Effector memory CD4-positive, alpha-beta T cell (primary cell): ENCODE results near the gene BIN1.

ENCODE experiments used
- DNase-seq, 3 donors: peaks; one replicate each; pipeline ENCODE4 v3.0.0-alpha.2; 2020
- H3K27ac ChIP-seq: 2 replicates; pipeline ENCODE4 v1.7.0; 2013; ENCODE audit warnings: mild to moderate bottlenecking, low read length, moderate library complexity; ENCODE audit not compliant: insufficient read depth, poor library complexity, severe bottlenecking
- H3K27me3 ChIP-seq: replicated peaks from 2 replicates; pipeline ENCODE4 v1.7.0; 2013; ENCODE audit warnings: mild to moderate bottlenecking, low read length; ENCODE audit not compliant: insufficient read depth, control insufficient read depth, poor library complexity, severe bottlenecking
- H3K36me3 ChIP-seq: 2 replicates; pipeline ENCODE4 v1.7.0; 2013; ENCODE audit warnings: mild to moderate bottlenecking, low read length, moderate library complexity; ENCODE audit not compliant: control insufficient read depth, insufficient read depth
- H3K4me1 ChIP-seq: 2 replicates; pipeline ENCODE4 v1.7.0; 2013; ENCODE audit warnings: low read length, mild to moderate bottlenecking; ENCODE audit not compliant: control insufficient read depth, insufficient read depth, poor library complexity, severe bottlenecking
- H3K4me3 ChIP-seq: 2 replicates; pipeline ENCODE4 v1.7.0; 2013; ENCODE audit warnings: low read length, low read depth, mild to moderate bottlenecking; ENCODE audit not compliant: insufficient read depth, poor library complexity, severe bottlenecking
- H3K9me3 ChIP-seq: 2 replicates; pipeline ENCODE4 v1.7.0; 2013; ENCODE audit warnings: mild to moderate bottlenecking, low read length, moderate library complexity; ENCODE audit not compliant: control insufficient read depth

Gene BIN1

GRCh38 chr2:127061375-127062273, 45.3 kb downstream of the BIN1 start:
- Histone ChIP-seq H3K4me3 (no peak overlapping the region), H3K27ac (no peak overlapping the region), H3K9me3 (no peaks in the 10 kb centered on the region), H3K27me3 (no peaks in the 10 kb centered on the region), H3K36me3 (peaks cover 71% of the 10 kb centered on the region), H3K4me1 (no peaks in the 10 kb centered on the region)
- DNase-seq: no peak

DNA sequence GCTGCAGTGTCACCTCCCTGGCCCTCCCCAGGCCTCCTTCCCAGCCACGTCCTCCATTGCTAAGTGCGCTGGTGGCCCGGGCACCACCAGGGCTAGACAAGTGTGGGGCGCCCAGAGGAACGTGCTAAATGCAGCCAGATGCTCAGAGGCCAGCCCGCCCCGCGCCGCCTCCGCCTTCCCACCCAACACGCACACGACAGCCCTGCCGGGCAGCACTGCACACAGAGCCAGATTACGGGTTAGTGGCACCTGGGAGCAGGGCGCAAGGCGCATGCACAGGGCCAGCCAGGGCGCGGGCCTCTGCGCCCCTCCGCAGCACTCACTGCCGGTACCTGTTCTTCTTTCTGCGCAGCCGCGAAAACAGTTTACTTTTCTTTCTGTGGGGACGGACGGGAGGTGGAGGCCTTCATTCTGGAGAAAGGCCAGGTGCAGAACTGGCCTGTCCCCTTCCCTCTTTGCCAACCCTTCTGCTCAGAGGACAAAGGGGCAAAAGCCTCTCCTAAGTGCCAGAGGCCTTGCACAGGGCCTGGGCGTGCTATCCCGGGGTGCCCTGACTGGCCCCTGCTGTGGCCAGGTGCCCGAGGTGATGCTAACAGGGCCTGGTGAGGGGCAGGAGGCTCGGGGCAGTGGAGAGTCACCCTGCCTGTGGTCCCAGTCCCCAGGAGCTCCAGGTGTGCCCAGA, 46.5 kb downstream of the BIN1 start:
- H3K36me3 ChIP-seq: peaks cover 80% of the 10 kb centered on the region

GRCh38 chr2:127059559-127059958, 47.4 kb downstream of the BIN1 start:
- Histone ChIP-seq H3K4me1 (no peaks in the 10 kb centered on the region), H3K27me3 (no peaks in the 10 kb centered on the region), H3K27ac (no peak overlapping the region), H3K36me3 (peaks cover 83% of the 10 kb centered on the region), H3K4me3 (no peak overlapping the region), H3K9me3 (no peaks in the 10 kb centered on the region)
- DNase-seq: no peak

More for the DNA sequence above, 46.5 kb downstream of the BIN1 start:
- no peaks in the 10 kb centered on the region for H3K27me3 ChIP-seq
- no peak for DNase-seq
- H3K4me1 ChIP-seq: no peaks in the 10 kb centered on the region
- no peak overlapping the region for H3K4me3 ChIP-seq
- H3K27ac ChIP-seq: no peak overlapping the region
- H3K9me3 ChIP-seq: no peaks in the 10 kb centered on the region

DNA sequence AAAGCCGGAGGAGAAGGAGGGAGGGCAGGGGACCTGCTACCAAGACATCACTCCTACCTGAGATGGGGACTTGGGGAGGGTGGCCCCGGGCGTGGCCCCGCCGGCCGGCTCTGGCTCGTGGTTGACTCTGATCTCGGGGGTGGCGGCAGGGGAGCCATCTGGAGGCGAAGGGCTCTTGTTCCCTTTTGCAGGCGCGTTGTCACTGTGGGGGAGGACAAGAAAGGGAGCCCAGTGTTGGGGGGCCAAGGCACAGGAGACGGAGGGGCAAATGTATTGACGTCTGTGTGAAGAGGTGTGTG, 48.1 kb downstream of the BIN1 start:
- no peak for DNase-seq
- H3K9me3 ChIP-seq: no peaks in the 10 kb centered on the region
- H3K4me1 ChIP-seq: no peaks in the 10 kb centered on the region
- H3K27me3 ChIP-seq: no peaks in the 10 kb centered on the region
- peaks cover 82% of the 10 kb centered on the region for H3K36me3 ChIP-seq
- H3K4me3 ChIP-seq: no peak overlapping the region
- H3K27ac ChIP-seq: peak overlapping the region; percentile 4

GRCh38 chr2:127058246-127058953, 48.6 kb downstream of the BIN1 start:
- Histone ChIP-seq H3K9me3 (no peaks in the 10 kb centered on the region), H3K36me3 (peaks cover 83% of the 10 kb centered on the region)
- DNase-seq: no peak

DNA sequence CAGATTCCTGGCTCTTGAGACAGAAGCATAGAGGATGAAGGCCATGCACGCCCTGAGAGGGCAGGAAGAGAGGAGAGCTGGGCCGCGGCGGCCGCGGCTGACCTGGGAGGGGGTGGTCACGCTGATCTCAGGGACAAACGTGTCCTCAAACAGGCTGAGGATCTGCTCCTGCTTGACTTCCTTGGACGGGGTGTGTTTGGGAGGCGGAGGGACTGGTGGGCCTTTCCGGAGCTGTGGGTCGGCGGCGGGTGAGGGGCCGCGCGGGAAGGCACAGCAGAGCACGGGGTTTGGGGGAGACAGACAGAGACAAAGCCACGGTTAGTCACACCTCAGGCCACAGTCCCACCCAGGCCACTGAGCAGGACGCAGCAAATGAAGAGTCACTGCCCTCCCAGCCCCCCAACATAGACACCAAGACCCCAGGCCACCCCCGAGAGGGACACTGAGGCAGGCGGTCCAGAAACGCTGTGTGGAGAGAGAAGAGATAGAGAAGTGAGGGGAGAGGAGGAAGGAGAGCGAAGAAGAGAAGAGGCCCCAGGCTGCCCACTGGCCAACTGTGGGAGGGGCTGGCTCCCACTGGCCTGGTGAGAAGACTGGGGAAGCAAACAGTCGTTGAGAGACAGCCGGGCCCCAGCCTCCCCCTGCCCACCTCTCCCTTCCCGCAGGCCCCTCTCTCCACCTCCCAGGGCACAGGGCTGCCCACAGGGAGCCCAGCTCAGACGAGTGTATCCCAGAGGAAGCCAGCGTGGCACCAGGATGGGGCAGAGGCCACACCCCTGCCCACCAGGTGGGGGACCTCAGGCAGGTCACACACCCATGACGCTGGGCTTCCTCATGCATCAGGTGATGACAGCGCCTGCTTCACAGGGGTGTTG, 49.3 kb downstream of the BIN1 start:
- H3K27me3 ChIP-seq: no peaks in the 10 kb centered on the region
- no peaks in the 10 kb centered on the region for H3K4me1 ChIP-seq
- no peak overlapping the region for H3K4me3 ChIP-seq
- no peak for DNase-seq
- peaks cover 75% of the 10 kb centered on the region for H3K36me3 ChIP-seq
- no peaks in the 10 kb centered on the region for H3K9me3 ChIP-seq
- no peak overlapping the region for H3K27ac ChIP-seq

More at GRCh38 chr2:127058246-127058953, 48.6 kb downstream of the BIN1 start:
- H3K27me3 ChIP-seq: no peaks in the 10 kb centered on the region
- no peaks in the 10 kb centered on the region for H3K4me1 ChIP-seq
- H3K27ac ChIP-seq: peak overlapping the region; percentile 4
- H3K4me3 ChIP-seq: no peak overlapping the region

DNA sequence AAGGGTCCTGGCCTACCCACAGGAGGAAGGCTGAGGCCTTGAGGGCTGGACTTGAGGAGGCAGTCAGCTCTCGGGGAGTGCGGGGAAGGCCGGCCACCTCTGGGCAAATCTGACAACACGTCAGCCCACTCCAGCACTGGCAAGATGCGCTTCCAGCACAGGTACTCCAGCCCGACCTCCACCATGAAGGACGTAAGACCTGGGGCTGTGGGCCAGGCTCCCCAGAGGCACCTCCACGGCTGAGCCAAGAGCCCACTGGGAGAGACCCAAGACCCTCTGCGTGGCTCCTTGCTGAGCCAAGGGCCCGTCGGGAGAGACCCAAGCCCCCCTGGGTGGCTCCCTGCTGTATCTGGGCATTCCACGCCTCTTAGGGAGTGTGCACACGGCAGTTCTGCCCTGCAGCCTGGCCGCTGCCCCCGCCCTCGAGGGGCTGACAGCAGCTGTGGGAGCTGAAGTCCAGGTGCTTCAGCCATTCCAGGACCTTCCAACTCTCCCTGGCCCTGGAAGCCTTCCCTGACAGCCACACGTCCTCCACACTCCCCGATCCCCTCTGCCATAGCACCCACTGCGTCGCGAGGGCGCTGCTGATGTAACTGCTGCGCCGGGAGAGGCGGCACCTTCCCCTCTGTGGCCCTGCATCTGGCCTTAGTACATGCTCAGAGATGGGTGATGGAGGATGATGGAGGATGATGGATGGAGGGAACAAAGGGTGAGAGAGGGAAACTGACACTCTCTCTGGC, 50.2 kb downstream of the BIN1 start:
- H3K9me3 ChIP-seq: no peaks in the 10 kb centered on the region
- H3K4me1 ChIP-seq: no peaks in the 10 kb centered on the region
- H3K27ac ChIP-seq: no peak overlapping the region
- no peak for DNase-seq
- no peaks in the 10 kb centered on the region for H3K27me3 ChIP-seq
- H3K4me3 ChIP-seq: no peak overlapping the region
- H3K36me3 ChIP-seq: peaks cover 67% of the 10 kb centered on the region

GRCh38 chr2:127056086-127056485, 50.9 kb downstream of the BIN1 start:
- no peaks in the 10 kb centered on the region for H3K27me3 ChIP-seq
- no peaks in the 10 kb centered on the region for H3K4me1 ChIP-seq
- peaks cover 60% of the 10 kb centered on the region for H3K36me3 ChIP-seq
- H3K4me3 ChIP-seq: no peak overlapping the region
- no peaks in the 10 kb centered on the region for H3K9me3 ChIP-seq
- no peak for DNase-seq
- no peak overlapping the region for H3K27ac ChIP-seq

- no peak overlapping the region for H3K4me3 ChIP-seq
- H3K36me3 ChIP-seq: peaks cover 59% of the 10 kb centered on the region
- DNase-seq: no peak
- no peaks in the 10 kb centered on the region for H3K27me3 ChIP-seq
- no peak overlapping the region for H3K27ac ChIP-seq
- no peaks in the 10 kb centered on the region for H3K9me3 ChIP-seq
- H3K4me1 ChIP-seq: no peaks in the 10 kb centered on the region
Observed at GRCh38 chr2:127055786-127056076, 51.2 kb downstream of the BIN1 start.
